NOMO-1 (cell line): ENCODE measurements around the gene DBNDD1.
"Not testable (repeated sequence)": the region's sequence is repeated elsewhere in the genome, so short reads cannot be mapped to it uniquely, and the experiment has no call there.

Experiments used
- DNase-seq, 2 experiments: peaks; one replicate each; lab custom pipeline; 2025; ENCODE audit not compliant: unreplicated experiment in 2 of 2; lab: John Stamatoyannopoulos, UW

Gene DBNDD1

DNA sequence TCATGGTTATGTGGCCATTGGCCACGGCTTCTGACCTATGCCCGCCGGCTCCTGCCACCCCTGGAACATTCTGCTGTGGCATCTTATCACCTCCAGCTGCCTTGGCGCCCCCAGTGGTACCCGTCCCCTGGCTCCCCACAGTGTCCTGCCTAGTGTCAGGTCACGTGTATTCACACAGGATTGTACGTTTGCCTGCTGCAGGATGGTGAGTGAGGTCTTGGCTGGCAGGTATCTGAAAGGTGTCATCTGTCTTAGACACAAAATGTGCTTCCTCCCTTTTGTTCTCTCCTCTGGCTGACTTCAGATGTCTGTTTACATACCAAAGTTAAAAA lies 24.9 kb downstream of the DBNDD1 start:
- no peak for DNase-seq

DNA sequence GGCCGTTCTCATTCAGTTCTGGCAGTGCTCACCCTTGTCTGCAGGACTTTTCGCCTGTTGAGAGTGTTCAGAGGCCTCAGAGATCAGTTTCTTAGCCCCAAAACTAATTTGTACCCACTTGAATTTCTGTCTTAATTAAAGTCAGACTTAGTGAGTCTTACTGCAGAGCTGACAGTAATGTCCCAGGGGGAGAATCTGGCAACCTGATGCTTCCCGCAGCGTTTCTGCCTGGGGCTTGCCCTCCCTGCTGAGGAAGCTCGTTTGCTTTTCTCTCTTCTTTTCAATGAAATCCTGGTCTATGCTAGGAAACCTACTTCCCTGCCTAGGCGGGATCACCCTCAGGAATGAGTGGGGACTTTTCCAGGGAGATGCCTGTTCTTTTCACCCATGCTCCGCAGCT lies 25.3 kb downstream of the DBNDD1 start:
- DNase-seq = no peak

DNA sequence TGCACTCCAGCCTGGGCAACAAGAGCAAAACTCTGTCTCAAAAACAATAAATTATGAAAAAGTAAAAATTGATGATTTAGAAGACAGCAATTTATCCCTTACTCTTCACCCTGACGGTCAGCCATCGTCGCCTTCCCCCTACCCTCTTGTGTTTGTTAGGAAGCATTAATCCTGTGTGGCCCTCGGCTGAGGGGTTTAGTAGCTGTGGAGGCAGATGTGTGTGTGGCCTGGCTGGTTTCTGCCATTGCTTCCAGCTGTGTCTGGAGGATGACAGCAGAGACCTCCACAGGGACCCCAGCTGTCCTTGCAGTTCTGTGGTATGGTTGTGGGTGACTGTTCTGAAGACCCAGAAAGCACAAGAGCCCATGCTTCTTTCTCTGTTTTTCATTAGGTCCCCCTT lies 25.9 kb downstream of the DBNDD1 start:
- DNase-seq = no peak

DNA sequence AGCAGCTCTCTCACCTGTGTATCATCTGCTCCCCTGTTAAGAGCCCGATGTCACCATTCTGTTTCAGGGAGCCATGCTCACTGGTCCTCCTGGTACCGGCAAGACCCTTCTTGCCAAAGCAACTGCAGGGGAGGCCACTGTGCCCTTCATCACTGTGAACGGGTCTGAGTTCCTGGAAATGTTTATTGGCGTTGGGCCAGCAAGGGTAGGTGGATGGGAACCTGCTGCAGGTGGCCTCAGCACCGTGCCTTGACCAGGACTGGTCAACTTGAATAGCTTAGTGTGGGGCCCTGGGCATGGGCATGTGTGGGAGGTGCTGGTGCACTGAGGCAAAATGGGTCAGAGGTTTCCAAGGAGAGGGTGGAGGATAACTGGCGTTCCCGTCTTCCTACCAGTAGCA lies 28.5 kb downstream of the DBNDD1 start:
- DNase-seq = no peak

DNA sequence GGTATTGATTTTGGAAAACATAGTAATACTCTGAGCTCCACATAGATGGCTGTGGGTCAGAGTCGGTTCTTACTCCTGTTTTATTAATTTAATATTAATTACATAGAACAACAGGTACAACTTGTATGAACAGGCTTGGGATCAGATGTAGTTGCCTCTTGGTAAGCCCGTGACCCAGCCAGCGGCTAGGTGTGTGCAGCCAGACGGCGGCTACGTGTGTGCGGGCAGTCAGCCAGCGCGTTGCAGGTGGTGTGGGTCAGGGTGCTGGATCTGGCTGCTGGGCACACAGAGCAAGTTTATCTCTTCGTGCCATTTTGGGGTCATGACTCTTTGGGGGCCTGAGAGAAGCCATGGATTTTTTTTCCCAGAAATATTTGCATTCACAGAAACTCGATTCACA lies 30.3 kb downstream of the DBNDD1 start:
- DNase-seq = no peak

DNA sequence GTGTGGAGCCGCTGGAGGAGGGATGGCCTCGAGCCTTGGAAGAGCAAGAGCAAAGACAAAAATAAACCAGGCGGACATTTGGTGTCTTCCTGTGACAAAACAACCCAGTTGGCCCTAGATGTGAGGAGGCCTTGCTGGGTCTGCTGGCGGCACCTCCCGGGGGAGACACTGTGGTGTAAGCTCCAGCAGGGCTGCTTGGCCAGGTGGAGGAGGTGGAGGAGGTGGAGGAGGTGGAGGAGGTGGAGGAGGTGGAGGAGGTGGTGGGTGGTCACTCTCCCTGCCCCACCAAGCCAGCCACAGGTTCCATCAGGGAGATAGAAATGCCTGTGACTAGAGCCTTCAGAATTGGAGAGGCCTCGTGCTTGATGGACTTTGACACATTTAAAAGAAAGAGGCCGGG lies 32.1 kb downstream of the DBNDD1 start:
- DNase-seq = no peak

DNA sequence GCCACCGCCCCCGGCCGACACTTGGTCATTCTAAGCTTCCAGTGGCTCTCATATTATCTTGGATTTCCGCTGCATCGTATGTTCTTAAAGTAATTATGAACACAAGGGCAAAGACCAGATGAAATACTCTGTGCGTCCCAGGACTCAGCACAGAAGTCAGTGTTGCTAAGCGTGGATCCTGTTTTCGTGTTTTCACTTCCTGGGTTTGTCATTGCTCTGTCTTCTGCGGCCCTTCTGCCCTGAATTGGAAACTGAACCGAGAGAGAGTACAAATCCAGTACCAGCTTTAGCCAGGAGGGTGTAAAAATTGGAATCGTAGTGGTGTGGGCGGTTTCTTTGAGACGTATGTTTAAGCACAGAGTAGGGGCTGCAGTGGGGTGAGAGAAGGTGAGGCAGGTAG lies 32.7 kb downstream of the DBNDD1 start:
- DNase-seq = no peak

GRCh38 chr16:89985219-89985618 lies 34.0 kb downstream of the DBNDD1 start:
- DNase-seq = no peak

GRCh38 chr16:89984216-89984615 lies 35.0 kb downstream of the DBNDD1 start:
- no peak for DNase-seq

DNA sequence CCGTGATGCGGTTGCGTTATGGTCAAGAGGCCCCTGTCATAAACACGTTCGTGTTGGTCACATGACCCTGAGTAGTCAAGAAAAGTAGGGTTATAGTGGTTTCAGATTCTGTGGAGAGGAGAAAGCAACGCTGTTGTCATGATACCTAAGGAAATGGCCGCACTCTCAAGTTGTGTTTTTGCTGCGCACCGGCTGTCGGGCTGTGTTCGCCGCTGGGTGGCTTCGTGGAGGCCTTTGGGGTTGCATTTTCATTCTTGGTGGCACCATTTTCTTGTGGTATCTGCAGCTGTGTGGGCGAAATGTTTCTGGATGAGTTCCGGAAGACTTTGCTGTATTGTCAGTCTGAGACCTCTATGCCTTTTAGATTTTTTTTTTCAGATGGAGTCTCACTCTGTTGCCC lies 35.7 kb downstream of the DBNDD1 start:
- DNase-seq = no peak

GRCh38 chr16:89982318-89982717 lies 36.9 kb downstream of the DBNDD1 start:
- no peak for DNase-seq

- DNase-seq = no peak
Measured at GRCh38 chr16:89981414-89981813, 37.8 kb downstream of the DBNDD1 start.

DNA sequence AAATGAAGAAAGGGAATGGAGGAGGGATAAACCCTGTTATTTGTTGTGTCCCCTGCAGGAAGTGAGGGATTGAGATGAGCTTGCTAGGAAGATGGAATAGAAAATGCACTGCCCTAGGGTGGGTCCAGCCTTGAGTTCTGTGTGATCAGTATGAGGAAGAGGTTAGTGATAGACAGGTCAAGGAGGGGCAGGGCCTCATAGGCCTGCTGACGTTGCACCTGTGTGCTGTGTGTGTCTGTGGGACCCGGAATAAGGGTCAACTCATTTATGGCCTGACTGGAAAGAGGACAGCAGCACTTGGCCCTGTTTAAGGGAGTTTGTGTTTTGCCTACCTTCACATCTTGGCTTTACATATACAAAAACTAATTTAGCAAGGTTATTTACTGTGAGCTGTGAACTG lies 44.4 kb downstream of the DBNDD1 start:
- no peak for DNase-seq

GRCh38 chr16:89973654-89974335 lies 45.5 kb downstream of the DBNDD1 start:
- DNase-seq = no peak

GRCh38 chr16:89973235-89973634 lies 46.0 kb downstream of the DBNDD1 start:
- no peak for DNase-seq

DNA sequence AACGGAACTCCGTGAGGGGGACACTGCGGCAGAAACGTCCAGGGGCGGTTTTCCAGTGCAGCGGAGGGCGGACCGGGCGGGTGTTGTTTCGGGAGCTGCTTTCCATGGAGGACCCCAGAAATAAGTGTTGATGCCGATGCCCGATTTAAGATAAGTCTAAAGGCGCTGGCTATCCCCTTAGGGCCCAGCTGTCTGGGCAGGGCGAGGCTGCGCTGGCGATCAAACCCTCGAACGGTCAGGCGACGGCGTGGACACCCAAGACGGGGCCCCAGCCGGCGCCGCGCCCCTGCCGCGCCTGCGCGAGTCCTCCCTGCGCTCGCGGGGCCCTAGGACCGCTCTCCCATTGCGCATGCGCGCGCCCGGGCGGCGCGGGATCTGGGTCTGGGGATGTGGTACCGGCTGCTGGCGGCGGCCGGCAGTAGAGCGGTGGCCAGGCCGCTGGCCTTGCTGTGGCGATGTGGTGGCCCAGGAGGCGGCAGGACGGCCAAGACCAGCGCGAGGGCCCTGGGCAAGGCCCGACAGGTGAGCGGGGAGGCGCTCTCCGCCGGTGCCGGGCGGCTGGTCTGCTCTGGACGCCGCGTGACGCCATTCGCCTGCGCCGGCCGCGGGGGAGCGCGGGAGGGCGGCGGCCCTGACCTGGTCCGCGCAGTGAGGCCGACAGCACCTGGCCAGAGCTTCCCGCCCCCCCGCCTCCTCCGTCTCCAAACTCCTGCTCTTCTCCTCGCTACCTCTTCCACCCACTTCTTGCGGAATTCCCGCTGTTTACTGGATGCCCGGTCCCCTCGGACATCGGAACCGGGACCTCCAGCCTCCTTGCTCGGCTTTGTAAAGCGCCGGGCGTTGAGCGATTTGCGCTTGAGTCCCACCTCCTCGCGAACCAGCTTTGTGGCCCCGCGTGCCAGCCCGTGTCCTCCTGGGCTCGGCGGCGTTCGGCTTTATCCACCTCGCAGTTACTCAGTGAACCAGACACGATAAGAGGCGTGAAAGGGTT lies 46.7 kb downstream of the DBNDD1 start:
- peak; percentile 81 to 84 for DNase-seq

- no peak for DNase-seq
Measured at GRCh38 chr16:89971495-89972243, 47.6 kb downstream of the DBNDD1 start.

GRCh38 chr16:89969741-89970410 lies 49.4 kb downstream of the DBNDD1 start:
- DNase-seq = peak; percentile 52 to 81

DNA sequence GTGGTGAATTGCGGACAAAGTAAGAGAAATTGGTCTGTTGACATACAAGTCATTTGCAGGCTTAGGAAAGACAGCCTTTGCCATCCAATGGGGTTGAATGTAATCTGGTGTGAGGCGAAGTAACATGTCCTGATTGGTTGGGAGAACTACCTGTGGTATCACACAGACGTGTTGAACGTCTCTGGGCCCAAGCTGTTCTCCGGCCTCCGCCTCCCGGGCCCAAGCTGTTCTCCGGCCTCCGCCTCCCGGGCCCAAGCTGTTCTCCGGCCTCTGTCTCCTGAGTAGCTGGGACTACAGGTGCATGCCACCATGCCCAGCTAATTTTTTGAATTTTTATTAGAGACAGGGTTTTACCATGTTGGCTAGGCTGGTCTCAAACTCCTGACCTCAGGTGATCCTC lies 51.2 kb downstream of the DBNDD1 start:
- DNase-seq = not testable (repeated sequence)

DNA sequence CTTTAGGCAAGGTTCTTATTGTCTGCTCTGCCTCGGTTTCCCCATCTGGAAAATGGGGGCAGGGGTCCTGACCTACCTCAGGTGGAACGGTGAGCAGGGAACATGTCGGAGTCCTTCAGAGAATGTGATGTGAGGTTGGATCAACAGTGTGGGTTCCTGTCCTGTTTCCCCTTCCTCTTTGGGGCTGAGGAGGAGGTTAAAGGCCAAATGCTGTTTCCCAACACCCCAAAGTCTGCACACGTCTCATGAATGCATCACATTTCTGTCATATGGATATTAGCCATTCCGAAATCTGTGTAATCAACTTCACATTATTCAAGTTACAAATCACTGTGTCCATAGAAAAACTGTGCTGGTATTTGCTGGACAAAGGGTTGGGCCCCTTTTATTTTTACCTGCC lies 51.8 kb downstream of the DBNDD1 start:
- not testable (repeated sequence) for DNase-seq

- DNase-seq = no peak
Measured at GRCh38 chr16:89966756-89967155, 52.5 kb downstream of the DBNDD1 start.
